ENCODE data around the gene PRKCH.

Gene PRKCH

DNA sequence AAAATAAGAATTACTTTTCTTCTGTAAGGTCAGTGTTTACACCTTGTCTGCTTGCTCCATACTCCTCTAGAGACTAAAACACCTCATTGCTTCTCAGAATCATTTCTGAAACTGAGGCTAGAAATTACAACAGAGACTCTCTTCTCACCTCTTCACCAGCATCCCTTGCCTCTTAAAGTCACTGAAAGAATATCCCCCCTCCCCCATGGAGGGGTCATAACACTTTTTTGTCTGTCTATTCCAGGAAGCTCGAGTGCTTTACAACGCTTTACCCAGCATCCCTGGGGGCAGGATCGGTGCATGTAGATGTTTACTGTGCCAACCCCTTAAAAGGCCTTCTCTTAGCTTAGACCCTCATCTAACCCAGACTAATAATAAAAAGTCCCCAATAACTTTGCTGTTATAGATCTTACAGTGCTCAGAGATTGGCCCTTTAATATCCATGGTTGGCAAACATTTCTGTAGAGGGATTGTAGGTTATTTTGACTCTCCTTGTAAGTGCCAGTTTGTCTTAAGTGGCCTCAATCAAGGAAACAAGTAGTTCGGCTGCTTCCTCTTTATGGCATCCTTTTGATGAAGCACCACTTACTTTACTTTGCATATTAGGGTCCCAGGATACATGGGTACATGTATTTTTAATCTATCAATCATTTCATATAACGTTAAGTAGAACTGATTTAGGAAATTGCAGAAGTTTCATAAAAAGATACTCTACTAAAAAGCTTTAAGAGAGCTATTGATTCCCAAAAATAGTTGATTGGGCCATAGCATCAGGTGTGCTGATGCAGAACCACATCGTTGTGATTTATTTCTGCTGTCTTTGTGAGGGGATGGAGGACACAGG, 29.3 kb downstream of the PRKCH start:
- ATAC-seq (ENCODE audit: low read depth) (peak; percentile 49), DNase-seq (ENCODE audit: low spot score in 2 of 2) (no peak)
- Mint-ChIP-seq H3K4me3 (no peak overlapping the region), H3K27ac (no peak overlapping the region), H3K36me3 (no peaks in the 10 kb centered on the region), H3K9me3 (no peaks in the 10 kb centered on the region), H3K27me3 (peaks cover 9% of the 10 kb centered on the region), H3K4me1 (peaks cover 2% of the 10 kb centered on the region)

DNA sequence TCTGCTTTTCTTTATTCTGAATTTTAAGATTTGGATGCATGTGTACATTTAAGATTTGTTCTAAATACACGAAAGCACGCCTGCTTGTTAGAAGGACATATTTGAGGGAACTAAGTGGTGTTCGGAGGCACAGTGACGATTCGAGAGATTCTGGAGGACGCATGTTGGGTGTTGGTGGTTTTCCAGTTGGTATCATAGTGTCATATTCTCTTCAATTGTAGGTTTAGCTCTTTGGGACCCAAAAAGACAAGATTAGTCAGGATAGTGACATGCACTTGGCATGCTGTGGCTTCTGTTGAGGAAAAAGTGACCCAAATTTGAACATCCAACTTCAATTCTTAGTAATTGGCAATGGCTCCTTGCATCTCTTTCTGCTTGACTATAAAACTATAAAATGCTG, 30.1 kb downstream of the PRKCH start:
- H3K4me3 Mint-ChIP-seq = no peak overlapping the region
- ATAC-seq (ENCODE audit: low read depth) = no peak
- H3K9me3 Mint-ChIP-seq = no peaks in the 10 kb centered on the region
- H3K36me3 Mint-ChIP-seq = no peaks in the 10 kb centered on the region
- no peak overlapping the region for H3K27ac Mint-ChIP-seq
- DNase-seq (ENCODE audit: low spot score in 2 of 2) = no peak
- H3K27me3 Mint-ChIP-seq = peaks cover 7% of the 10 kb centered on the region
- H3K4me1 Mint-ChIP-seq = peaks cover 2% of the 10 kb centered on the region

DNA sequence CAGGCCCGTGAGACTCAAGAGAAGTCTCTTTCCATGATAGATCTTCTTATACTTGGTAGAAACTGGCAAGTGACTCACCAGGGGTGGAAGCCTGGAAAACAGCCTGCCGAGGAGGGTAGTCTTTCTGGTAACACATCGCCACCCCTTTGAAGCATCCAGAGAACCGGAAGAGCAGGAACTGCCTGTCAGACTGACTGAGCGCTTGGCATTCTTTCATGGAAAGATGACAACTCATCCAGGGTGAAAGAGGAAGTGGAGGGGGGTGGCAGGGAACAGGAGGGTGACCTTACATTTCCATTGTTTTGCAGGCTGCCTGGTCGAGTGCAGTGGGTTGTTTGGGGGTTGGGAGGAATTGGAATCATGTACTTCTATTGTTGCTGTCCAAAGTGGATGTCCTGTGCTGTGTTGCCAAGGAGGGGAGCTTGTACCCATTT, 34.5 kb downstream of the PRKCH start:
- peaks cover 17% of the 10 kb centered on the region for H3K27me3 Mint-ChIP-seq
- no peak overlapping the region for H3K4me3 Mint-ChIP-seq
- no peaks in the 10 kb centered on the region for H3K4me1 Mint-ChIP-seq
- H3K9me3 Mint-ChIP-seq = no peaks in the 10 kb centered on the region
- H3K36me3 Mint-ChIP-seq = peaks cover 2% of the 10 kb centered on the region
- DNase-seq (ENCODE audit: low spot score in 2 of 2) (no peak), ATAC-seq (ENCODE audit: low read depth) (no peak)
- no peak overlapping the region for H3K27ac Mint-ChIP-seq

DNA sequence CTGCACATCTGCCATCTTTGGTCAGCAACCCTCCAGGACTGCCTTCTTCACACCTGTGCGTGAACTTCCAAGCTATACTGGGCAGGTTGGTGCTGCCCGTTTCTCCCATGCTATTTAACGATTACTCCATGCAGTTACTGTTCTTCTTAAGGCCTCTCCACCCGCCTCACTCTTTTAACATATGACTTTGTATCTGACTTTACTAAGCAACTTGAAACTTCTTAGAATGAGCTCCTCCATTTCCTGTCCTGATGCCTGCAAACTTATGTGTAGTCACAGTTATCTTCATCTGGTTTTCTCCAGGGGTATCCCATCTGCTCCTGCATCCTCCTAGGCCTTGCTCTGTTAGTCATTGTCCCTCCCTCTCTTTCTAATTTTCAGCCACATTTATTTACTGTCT, 35.7 kb downstream of the PRKCH start:
- H3K36me3 Mint-ChIP-seq = peaks cover 2% of the 10 kb centered on the region
- no peaks in the 10 kb centered on the region for H3K4me1 Mint-ChIP-seq
- no peaks in the 10 kb centered on the region for H3K9me3 Mint-ChIP-seq
- DNase-seq (ENCODE audit: low spot score in 2 of 2) (no peak), ATAC-seq (ENCODE audit: low read depth) (no peak)
- no peak overlapping the region for H3K4me3 Mint-ChIP-seq
- peaks cover 17% of the 10 kb centered on the region for H3K27me3 Mint-ChIP-seq
- no peak overlapping the region for H3K27ac Mint-ChIP-seq

DNA sequence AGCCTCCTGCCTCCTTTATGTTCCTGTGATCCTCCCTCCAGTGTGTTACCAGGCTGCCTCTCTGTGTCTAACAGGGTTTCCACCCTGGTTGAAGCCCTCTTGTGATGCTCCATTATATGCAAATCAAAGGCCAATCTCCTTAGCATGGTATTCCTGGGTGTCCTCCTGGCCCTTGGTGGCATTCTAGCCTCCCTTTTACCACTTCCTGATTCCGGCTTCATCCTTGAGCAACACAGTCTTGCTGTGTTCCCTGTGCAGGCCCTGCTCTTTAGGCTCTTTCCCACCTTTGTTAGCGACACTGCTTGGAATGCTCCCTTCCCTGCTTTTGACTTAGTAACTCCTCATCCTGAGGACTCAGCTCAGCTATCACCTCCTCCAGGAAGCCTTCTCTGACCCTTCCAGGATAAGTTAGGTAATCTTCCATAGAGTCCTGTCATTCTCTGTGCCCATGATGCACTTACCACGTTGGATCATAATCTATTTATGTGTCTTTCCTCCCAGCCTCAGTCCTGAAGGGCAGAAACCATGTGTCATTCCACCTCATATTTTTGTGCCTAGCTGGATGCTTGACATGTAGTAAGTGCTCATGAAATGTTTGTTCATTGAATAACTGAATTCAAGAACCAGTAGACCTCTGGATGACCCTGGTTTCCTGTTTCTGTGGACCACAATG, 37.3 kb downstream of the PRKCH start:
- H3K27me3 Mint-ChIP-seq = peaks cover 15% of the 10 kb centered on the region
- H3K27ac Mint-ChIP-seq = no peak overlapping the region
- DNase-seq (ENCODE audit: low spot score in 2 of 2) (no peak), ATAC-seq (ENCODE audit: low read depth) (no peak)
- H3K36me3 Mint-ChIP-seq = peaks cover 2% of the 10 kb centered on the region
- no peak overlapping the region for H3K4me3 Mint-ChIP-seq
- H3K9me3 Mint-ChIP-seq = no peaks in the 10 kb centered on the region
- H3K4me1 Mint-ChIP-seq = no peaks in the 10 kb centered on the region

DNA sequence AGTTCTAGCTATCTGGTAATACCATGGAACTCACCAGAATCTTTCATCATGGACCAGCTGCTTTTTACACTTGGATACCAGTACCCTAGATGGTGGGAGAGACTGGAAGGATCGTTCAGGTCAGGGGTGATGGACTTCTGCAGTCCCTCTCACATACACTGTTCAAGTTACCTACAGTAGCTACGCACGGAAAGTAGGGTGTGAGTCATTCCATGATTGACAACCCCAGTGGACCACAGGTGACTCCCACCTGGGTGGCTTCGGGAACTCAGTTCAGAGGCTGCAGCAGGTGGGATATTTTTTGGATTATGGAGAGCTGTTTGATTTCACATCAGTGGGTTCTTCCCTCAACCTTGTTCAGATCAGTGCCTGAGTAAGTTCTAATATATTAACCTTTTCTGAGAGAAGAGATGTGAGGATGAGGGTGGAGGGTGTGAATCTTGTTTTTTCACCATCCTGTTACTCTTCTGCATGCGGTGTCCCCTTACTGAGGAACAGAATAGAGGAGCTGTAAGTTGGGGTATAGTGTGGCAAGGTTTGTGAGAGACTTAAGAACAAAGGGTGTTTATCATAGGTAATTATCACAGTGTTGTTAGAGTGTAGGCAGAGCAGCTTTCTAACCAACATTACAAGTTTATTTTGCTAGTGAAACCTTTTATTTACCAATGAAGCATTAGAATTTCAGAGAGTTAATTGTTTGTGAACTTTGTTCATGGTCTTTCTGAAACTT, 39.6 kb downstream of the PRKCH start:
- Mint-ChIP-seq H3K27me3 (peaks cover 15% of the 10 kb centered on the region), H3K27ac (no peak overlapping the region), H3K9me3 (no peaks in the 10 kb centered on the region), H3K36me3 (peaks cover 2% of the 10 kb centered on the region), H3K4me3 (no peak overlapping the region), H3K4me1 (no peaks in the 10 kb centered on the region)
- ATAC-seq (ENCODE audit: low read depth) (no peak), DNase-seq (ENCODE audit: low spot score in 2 of 2) (no peak)

DNA sequence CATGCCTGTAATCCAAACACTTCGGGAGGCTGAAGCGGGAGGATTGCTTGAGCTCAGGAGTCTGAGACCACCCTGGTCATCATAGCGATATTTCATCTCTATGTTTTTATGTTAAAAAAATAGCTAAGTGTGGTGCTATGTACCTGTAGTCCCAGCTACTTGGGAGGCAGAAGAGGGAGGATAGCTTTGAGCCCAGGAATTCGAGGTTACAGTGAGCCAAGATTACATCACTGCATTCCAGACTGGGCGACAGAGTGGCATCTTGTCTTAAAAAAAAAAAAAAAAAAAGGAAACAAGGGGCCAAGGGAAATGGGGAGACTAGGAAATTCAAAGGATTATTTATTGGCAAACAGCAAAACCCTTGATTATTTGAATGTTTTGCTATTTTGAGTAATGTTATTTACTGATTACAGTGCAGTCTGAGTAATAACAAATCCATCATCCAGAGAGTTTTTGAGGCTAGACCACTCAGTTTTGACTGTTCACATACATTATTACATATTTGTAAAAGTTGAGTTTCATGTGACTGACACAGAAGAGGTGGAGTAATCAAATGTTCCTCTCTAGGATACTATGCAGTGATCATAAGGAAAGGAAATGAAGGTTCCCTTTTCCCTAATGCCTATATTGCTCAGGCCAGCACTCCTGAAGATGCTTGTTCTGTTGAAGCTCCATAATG, 40.8 kb downstream of the PRKCH start:
- Mint-ChIP-seq H3K36me3 (peaks cover 2% of the 10 kb centered on the region), H3K27ac (no peak overlapping the region), H3K9me3 (no peaks in the 10 kb centered on the region), H3K4me3 (no peak overlapping the region), H3K27me3 (peaks cover 14% of the 10 kb centered on the region), H3K4me1 (no peaks in the 10 kb centered on the region)
- DNase-seq (ENCODE audit: low spot score in 2 of 2) (no peak), ATAC-seq (ENCODE audit: low read depth) (no peak)

DNA sequence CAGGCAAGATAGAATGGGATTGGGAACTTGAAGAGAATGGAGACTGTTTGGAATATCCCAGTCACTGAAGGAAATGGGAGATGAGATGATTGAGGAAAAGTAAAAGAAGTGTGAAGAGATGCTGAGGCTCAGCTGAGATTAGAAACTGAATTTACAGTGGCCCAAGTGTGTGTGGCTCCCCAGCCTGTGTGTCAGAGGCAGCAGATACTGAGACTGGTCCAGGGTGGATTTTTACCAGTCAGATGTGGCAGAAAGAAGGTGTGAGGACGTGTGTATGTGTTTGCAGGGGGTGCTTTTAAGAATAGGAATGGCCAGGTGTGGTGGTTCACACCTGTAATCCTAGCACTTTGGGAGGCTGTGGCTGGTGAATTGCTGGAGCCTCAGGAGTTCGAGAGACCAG, 42.9 kb downstream of the PRKCH start:
- Mint-ChIP-seq H3K9me3 (no peaks in the 10 kb centered on the region), H3K36me3 (no peaks in the 10 kb centered on the region), H3K27me3 (peaks cover 3% of the 10 kb centered on the region), H3K4me1 (no peaks in the 10 kb centered on the region), H3K4me3 (no peak overlapping the region), H3K27ac (no peak overlapping the region)
- DNase-seq (ENCODE audit: low spot score in 2 of 2) (no peak), ATAC-seq (ENCODE audit: low read depth) (no peak)

DNA sequence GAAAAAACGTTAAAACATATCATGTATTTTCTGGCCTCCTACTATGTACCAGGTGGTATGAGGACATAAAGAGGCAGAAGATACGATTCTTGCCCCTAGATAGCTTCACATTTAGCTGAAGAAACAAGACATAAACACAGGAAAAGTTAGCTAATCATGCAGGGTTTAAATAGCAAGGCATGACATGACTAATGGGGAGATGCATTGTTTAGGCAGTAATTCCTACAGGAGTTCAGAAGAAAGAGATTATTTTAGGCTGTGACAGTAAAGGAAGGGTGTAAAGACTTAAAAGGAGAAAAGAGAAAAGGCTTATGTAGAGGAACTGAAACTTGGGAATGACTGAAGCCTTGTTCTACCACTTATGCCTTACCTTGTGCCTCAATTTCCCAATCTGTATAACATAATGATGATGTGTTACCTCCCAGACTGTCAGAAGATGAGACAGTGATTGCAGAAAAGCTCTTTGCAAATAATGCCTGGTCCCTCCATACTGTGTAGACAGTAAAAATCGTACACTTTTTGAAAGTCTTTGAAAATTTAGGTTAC, 44.4 kb downstream of the PRKCH start:
- H3K9me3 Mint-ChIP-seq = no peaks in the 10 kb centered on the region
- no peaks in the 10 kb centered on the region for H3K36me3 Mint-ChIP-seq
- H3K4me1 Mint-ChIP-seq = no peaks in the 10 kb centered on the region
- no peak for ATAC-seq (ENCODE audit: low read depth)
- H3K27ac Mint-ChIP-seq = no peak overlapping the region
- H3K27me3 Mint-ChIP-seq = no peaks in the 10 kb centered on the region
- H3K4me3 Mint-ChIP-seq = no peak overlapping the region
- DNase-seq (ENCODE audit: low spot score in 2 of 2) = no peak

DNA sequence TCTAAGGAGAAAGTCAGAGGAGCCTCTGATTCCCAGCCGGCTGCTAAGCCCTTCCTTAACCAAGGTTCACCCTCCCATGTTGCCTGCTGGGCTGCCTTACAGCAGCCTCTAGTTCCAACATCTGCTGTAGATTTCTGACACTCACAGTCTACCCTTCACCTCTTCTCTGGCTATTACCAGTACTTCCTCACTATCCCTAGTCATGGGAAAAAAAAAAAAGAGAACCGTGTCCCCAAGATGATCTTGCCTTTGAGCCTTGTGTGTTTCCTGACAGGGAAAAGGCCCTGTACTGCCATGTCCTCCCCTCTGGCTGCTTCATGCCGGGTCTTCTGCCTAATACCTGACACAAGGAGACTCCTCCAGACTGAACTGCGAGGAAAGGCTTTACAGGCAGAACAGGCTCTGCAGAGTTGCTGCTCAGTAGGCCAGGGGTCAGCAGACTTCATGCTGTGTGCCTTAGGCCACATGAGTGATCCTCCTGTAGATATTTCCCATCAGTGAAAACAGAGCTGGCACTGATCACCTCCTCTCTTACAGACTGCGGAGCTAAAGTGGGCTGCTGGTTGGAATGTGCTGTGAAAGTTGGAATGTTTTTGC, 46.8 kb downstream of the PRKCH start:
- Mint-ChIP-seq H3K4me3 (no peak overlapping the region), H3K27me3 (peaks cover 5% of the 10 kb centered on the region), H3K4me1 (no peaks in the 10 kb centered on the region), H3K9me3 (peaks cover 1% of the 10 kb centered on the region), H3K36me3 (no peaks in the 10 kb centered on the region), H3K27ac (no peak overlapping the region)
- ATAC-seq (ENCODE audit: low read depth) = no peak
- DNase-seq (ENCODE audit: low spot score in 2 of 2) = no peak

DNA sequence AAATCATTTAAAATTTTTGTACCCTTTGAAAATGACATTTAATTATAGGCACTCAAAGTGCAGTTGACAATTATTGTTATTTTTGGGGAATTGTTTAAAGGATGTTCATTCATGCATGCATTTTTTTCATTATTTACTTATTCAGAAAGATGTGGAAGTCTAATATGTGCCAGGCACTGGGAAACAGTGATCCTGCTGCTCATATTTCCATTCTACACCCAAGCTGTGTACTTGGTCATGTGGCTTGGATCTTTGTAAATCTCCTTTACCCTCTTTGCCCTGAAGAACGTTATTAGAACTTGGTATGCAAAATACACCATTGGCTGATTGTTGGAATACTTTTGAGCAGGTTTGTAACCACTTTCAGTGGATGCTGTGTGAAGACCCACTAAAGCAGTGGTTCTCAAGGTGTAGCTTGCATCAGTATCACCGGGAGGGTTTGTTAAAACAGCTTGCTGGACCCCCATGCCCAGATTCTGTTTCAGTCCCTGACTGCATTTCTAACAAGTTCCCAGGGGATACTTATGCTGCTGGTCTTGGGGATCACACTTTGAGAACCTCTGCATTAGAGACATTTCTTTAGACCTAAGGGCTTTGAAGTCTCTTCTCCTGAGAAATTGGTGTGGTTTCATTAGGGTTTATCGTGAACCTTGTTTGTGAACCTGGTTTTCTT, 47.5 kb downstream of the PRKCH start:
- DNase-seq (ENCODE audit: low spot score in 2 of 2) = no peak
- H3K27me3 Mint-ChIP-seq = peaks cover 5% of the 10 kb centered on the region
- no peaks in the 10 kb centered on the region for H3K4me1 Mint-ChIP-seq
- H3K36me3 Mint-ChIP-seq = no peaks in the 10 kb centered on the region
- H3K27ac Mint-ChIP-seq = no peak overlapping the region
- no peak for ATAC-seq (ENCODE audit: low read depth)
- H3K9me3 Mint-ChIP-seq = peaks cover 3% of the 10 kb centered on the region
- no peak overlapping the region for H3K4me3 Mint-ChIP-seq

DNA sequence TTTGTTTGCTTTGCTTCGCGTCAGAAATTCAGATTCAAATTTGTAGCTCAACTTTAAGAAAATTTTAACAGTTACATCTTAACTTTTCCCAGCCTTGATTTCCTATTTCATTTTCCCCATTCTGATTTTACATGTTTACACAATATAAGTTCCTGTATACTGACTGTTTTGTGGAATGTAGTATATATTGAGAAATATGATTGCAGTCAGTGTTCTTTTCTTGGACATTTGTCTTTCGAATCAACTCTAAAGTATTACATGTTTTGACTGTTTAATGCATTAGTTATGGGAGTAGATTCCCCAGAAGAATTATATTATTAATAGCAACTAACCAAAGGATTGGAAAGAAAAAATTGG, 48.1 kb downstream of the PRKCH start:
- no peak for DNase-seq (ENCODE audit: low spot score in 2 of 2)
- no peak overlapping the region for H3K4me3 Mint-ChIP-seq
- peaks cover 5% of the 10 kb centered on the region for H3K9me3 Mint-ChIP-seq
- no peak overlapping the region for H3K27ac Mint-ChIP-seq
- no peak for ATAC-seq (ENCODE audit: low read depth)
- H3K27me3 Mint-ChIP-seq = peaks cover 5% of the 10 kb centered on the region
- no peaks in the 10 kb centered on the region for H3K36me3 Mint-ChIP-seq
- H3K4me1 Mint-ChIP-seq = no peaks in the 10 kb centered on the region

DNA sequence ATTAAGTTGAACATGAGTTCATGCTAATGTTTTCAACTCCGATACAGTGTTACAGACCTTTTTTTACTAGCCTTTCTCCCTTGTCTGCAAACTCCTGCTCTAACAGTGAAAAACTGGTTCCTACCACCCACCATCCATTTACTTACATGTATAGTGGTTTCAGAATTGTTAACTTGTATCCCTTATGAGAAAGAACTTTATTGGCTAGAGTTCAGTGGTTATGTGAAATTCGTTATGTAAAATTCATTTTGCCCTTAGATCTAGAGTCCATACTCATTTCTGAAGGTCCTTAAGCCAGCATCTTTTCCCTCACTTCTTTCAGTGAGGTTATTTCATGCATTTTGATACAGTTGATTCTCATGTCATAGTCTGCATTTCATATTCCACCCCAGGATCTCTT, 51.0 kb downstream of the PRKCH start:
- ATAC-seq (ENCODE audit: low read depth) (no peak), DNase-seq (ENCODE audit: low spot score in 2 of 2) (no peak)
- Mint-ChIP-seq H3K9me3 (peaks cover 21% of the 10 kb centered on the region), H3K27ac (no peak overlapping the region), H3K4me3 (no peak overlapping the region), H3K4me1 (no peaks in the 10 kb centered on the region), H3K27me3 (peaks cover 6% of the 10 kb centered on the region), H3K36me3 (peaks cover 10% of the 10 kb centered on the region)

All from memory B cell (primary cell).